GM19397 (cell line): ENCODE measurements around the gene PTPRG.
"Not testable (repeated sequence)": the region's sequence is repeated elsewhere in the genome, so short reads cannot be mapped to it uniquely, and the experiment has no call there.

Experiments used
- ATAC-seq: cut with Tn5 transposase; IDR thresholded peaks from one replicate; pipeline ENCODE4 v1.9.1; 2021; ENCODE audit warnings: mild to moderate bottlenecking, moderate library complexity; ENCODE audit not compliant: unreplicated experiment

PTPRG gene

GRCh38 chr3:61748288-61748687 is 186.9 kb downstream of the PTPRG start:
- ATAC-seq: no peak

DNA sequence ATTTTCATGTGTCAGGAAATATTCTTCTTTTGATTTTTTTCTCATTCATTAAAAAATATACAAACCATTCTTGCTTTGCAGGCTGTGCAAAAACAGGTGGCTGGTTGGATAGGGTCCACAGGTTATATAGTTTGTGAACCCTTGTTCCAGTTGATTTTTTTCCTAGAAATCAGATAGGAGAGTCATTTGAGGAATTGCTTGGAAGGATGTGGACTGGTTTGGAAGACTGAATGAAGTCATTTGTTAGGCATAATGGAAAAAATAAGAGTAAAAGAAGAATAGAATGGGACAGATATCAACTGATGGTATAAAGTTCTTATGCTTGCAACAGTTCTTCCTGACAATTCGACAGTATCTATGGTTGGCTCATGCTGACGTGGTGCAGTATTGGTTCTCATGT is 189.4 kb downstream of the PTPRG start:
- no peak for ATAC-seq

GRCh38 chr3:61758839-61759238 is 197.5 kb downstream of the PTPRG start:
- ATAC-seq: no peak

- not testable (repeated sequence) for ATAC-seq
These were observed 199.4 kb downstream of the PTPRG start for GRCh38 chr3:61760783-61761182.

GRCh38 chr3:61761694-61762430 is 200.5 kb downstream of the PTPRG start:
- no peak for ATAC-seq

GRCh38 chr3:61765157-61765876 is 203.9 kb downstream of the PTPRG start:
- no peak for ATAC-seq

GRCh38 chr3:61768284-61769037 is 207.1 kb downstream of the PTPRG start:
- no peak for ATAC-seq

- no peak for ATAC-seq
These were observed 208.1 kb downstream of the PTPRG start for GRCh38 chr3:61769266-61769990.

DNA sequence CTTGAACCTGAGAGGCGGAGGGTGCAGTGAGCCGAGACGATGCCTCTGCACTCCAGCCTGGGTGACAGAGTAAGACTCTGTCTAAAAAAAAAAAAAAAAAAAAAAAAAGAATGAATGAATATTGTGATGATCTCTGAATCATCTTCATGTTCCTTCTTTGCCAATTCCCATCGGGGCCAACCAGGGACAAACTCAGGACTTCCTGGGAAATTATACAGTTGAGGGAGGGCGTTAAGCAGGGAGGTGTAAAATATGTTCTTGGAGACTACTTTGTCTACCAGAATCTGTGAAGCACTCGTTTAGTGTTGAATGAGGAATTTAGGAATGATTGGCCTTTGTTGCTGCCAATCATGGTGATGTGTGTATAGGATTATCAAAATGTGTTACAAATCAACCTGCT is 210.6 kb downstream of the PTPRG start:
- ATAC-seq: no peak

DNA sequence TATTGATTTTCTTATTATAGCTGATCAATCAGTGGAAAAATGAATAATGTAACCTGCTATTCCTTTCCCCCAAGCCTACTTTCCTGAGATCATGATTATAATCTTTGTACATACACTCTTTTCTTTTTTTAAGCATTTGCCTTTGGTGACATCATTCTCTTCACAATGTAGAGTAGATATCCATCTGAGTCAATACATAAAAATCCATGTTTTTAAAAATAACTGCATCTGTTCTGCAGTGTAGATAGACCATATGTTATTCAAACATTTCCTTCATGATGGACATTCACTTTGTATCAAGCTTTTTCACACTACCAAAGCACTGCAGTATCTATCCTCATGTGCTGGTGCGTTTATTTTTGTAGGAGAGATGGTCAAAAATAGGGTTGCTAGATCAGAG is 211.1 kb downstream of the PTPRG start:
- no peak for ATAC-seq

GRCh38 chr3:61774279-61774890 is 213.0 kb downstream of the PTPRG start:
- ATAC-seq: no peak

DNA sequence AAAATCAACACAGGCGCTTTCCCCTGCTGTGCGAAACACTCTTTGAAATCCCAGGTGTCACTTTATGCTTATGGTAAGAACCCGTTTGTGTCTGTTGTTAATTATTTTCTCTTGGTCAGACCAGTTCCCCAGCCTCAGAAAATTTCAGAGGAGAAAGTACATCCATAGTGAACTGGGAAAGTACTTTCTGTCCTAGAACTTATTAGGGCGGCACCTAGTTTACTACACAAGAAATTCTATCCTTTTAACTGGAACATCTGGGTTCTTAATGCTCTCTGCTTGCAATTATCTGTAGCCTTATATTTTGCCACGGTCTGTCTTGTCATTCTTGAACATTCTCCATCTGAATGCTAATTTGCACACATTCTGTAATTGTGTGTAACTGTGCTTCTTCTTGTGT is 215.0 kb downstream of the PTPRG start:
- ATAC-seq: no peak

DNA sequence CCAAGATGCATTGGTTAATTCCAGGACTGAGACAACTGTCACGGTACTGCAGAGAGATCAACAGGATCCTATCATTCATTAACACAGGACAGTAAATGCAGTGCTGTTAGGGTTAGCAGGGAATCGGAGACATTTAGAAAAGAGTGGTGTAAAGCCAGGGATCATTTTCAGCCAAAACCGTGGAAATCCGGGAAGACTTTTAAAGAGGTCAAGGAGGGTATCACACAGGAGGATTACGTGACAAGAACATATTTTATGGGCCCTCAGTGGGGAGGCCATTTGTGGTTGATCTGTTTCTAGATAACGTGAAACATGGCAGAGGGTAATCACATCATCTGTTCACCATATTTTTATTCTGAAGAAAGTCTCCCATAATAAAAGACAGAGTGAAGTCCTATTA is 216.1 kb downstream of the PTPRG start:
- ATAC-seq: no peak

- no peak for ATAC-seq
These were observed 216.7 kb downstream of the PTPRG start for GRCh38 chr3:61778095-61778494.

GRCh38 chr3:61780016-61780415 is 218.6 kb downstream of the PTPRG start:
- no peak for ATAC-seq

- ATAC-seq: no peak
These were observed 219.3 kb downstream of the PTPRG start for GRCh38 chr3:61780455-61781228.

- ATAC-seq: no peak
These were observed 222.8 kb downstream of the PTPRG start for GRCh38 chr3:61783993-61784718.

- ATAC-seq: no peak
These were observed 227.5 kb downstream of the PTPRG start for GRCh38 chr3:61788623-61789507.
